A549 (cell line): ENCODE measurements around the gene IL12RB2. TPM values are rescaled to one million over a fixed set of nuclear protein-coding genes. Genes with fewer than 3 reads are reported as not detected.

Experiments
- ATAC-seq, 2 experiments: fragments of 200-7000 bp in 1 of 2; fragments of >200 bp in 1 of 2; cut with Nextera tagmentation in 1 of 2; cut with Tn5 transposase in 1 of 2; 3 replicates each; pipeline versions ENCODE4 v1.8.0 to v1.9.1; 2018 to 2020; ENCODE audit warnings: mild to moderate bottlenecking in 1 of 2, moderate library complexity in 1 of 2
- CTCF ChIA-PET: fragments of 300-600 bp; sonication (Branson Sonifier 250); formaldehyde crosslinking; extraction: SDS; loops from one replicate; lab custom pipeline; 2021; ENCODE audit warnings: antibody characterized with exemption, inconsistent platforms; lab: Yijun Ruan, JAX
- POLR2A ChIA-PET: fragments of 350-600 bp; formaldehyde crosslinking; extraction: SDS; loops from one replicate; lab custom pipeline; 2021; ENCODE audit warnings: antibody characterized with exemption, inconsistent platforms; lab: Yijun Ruan, JAX
- DNase-seq, 2 experiments: peaks; one replicate each; pipeline versions ENCODE4 v3.0.0 to v3.0.0-alpha.2; 2011 to 2016; ENCODE audit warnings: low read depth in 1 of 2, low spot score in 1 of 2
- FAIRE-seq: peaks from 2 replicates; lab custom pipeline; 2011; peaks lifted over from hg19 to GRCh38; lab: Jason Lieb, UNC
- H3K27ac ChIP-seq, 2 experiments: fragments of >200 bp; sonication (Bioruptor Twin); formaldehyde crosslinking; 3 replicates each; pipeline ENCODE4 v1.5.1; 2016 to 2017
- H3K4me1 ChIP-seq: fragments of >200 bp; sonication (Bioruptor Twin); formaldehyde crosslinking; 3 replicates; pipeline ENCODE4 v1.6.1; 2016
- H3K4me2 ChIP-seq: fragments of >200 bp; sonication (Bioruptor Twin); formaldehyde crosslinking; 3 replicates; pipeline ENCODE4 v1.6.1; 2016
- H3K4me3 ChIP-seq: fragments of >200 bp; sonication (Bioruptor Twin); formaldehyde crosslinking; 3 replicates; pipeline ENCODE4 v1.5.1; 2016
- H3K9me3 ChIP-seq: fragments of >200 bp; sonication (Bioruptor Twin); formaldehyde crosslinking; 3 replicates; pipeline ENCODE4 v1.6.1; 2016
- BHLHE40 ChIP-seq: IDR thresholded peaks from 2 replicates; pipeline ENCODE4 v1.6.1; 2012; ENCODE audit warnings: low read depth, low read length, inconsistent platforms
- CBX8 ChIP-seq: fragments of 200-600 bp; sonication (generic); IDR thresholded peaks from 2 replicates; pipeline ENCODE4 v1.6.1; 2016
- CEBPB ChIP-seq, 2 experiments: fragments of >200 bp in 1 of 2; sonication (Bioruptor Twin) in 1 of 2; formaldehyde crosslinking in 1 of 2; IDR thresholded peaks; 2 replicates each; pipeline ENCODE4 v1.6.1; 2012 to 2016
- ELK1 ChIP-seq: fragments of 150-350 bp; IDR thresholded peaks from 2 replicates; pipeline ENCODE4 v1.6.1; 2014; ENCODE audit warnings: low read depth, mild to moderate bottlenecking, low read length
- EP300 ChIP-seq, 2 experiments: fragments of >200 bp; sonication (Bioruptor Twin); formaldehyde crosslinking; IDR thresholded peaks; 2 replicates in 1 of 2; 3 replicates in 1 of 2; pipeline ENCODE4 v1.6.1; 2016 to 2017
- ESRRA ChIP-seq: fragments of 150-350 bp; IDR thresholded peaks from 2 replicates; pipeline ENCODE4 v1.6.1; 2014; ENCODE audit warnings: mild to moderate bottlenecking, low read length, borderline replicate concordance
- GATA3 ChIP-seq: IDR thresholded peaks from 2 replicates; pipeline ENCODE4 v1.6.1; 2012; ENCODE audit warnings: borderline replicate concordance
- HES2 ChIP-seq: fragments of >200 bp; sonication (Bioruptor Twin); formaldehyde crosslinking; IDR thresholded peaks from 2 replicates; pipeline ENCODE4 v1.6.1; 2016
- HEYL ChIP-seq: fragments of 250-450 bp; sonication (Bioruptor Pico); IDR thresholded peaks from 2 replicates; pipeline ENCODE4 v1.8.0; 2021; ENCODE audit warnings: mild to moderate bottlenecking, moderate library complexity
- HMGXB4 ChIP-seq: fragments of 250-450 bp; sonication (Bioruptor Pico); IDR thresholded peaks from 2 replicates; pipeline ENCODE4 v1.5.0; 2021; ENCODE audit warnings: mild to moderate bottlenecking, moderate library complexity, borderline replicate concordance
- HOXA7 ChIP-seq: fragments of 250-450 bp; sonication (Bioruptor Pico); IDR thresholded peaks from 2 replicates; pipeline ENCODE4 v1.5.0; 2020; ENCODE audit warnings: mild to moderate bottlenecking, moderate library complexity
- JUNB ChIP-seq: fragments of >200 bp; sonication (Bioruptor Twin); formaldehyde crosslinking; IDR thresholded peaks from 2 replicates; pipeline ENCODE4 v1.6.1; 2016
- MAFK ChIP-seq: fragments of 450-650 bp; IDR thresholded peaks from 2 replicates; pipeline ENCODE4 v1.6.1; 2014; ENCODE audit not compliant: partially characterized antibody
- MAX ChIP-seq: IDR thresholded peaks from 2 replicates; pipeline ENCODE4 v1.6.1; 2012
- MAZ ChIP-seq: fragments of 150-350 bp; IDR thresholded peaks from 2 replicates; pipeline ENCODE4 v1.6.1; 2014; ENCODE audit warnings: antibody characterized with exemption, low read depth, low read length, borderline replicate concordance
- NPAS2 ChIP-seq: fragments of 250-450 bp; sonication (Bioruptor Pico); IDR thresholded peaks from 2 replicates; pipeline ENCODE4 v1.8.0; 2022; ENCODE audit warnings: mild to moderate bottlenecking, moderate library complexity, borderline replicate concordance
- NR3C1 ChIP-seq: fragments of >200 bp; sonication (Bioruptor Twin); formaldehyde crosslinking; IDR thresholded peaks from 3 replicates; pipeline ENCODE4 v1.6.1; 2017
- PBX3 ChIP-seq: IDR thresholded peaks from 2 replicates; pipeline ENCODE4 v1.6.1; 2012
- POLR2A ChIP-seq: IDR thresholded peaks from 2 replicates; pipeline ENCODE4 v1.6.1; 2012; ENCODE audit warnings: mild to moderate bottlenecking, low read length
- POLR2AphosphoS2 ChIP-seq: conservative IDR thresholded peaks from 2 replicates; pipeline ENCODE4 v1.6.1; 2012; ENCODE audit warnings: low read length, improper control_type of control experiment, inconsistent platforms
- RCOR1 ChIP-seq: fragments of 150-350 bp; IDR thresholded peaks from 2 replicates; pipeline ENCODE4 v1.6.1; 2014; ENCODE audit warnings: antibody characterized with exemption, low read length, low read depth
- REST ChIP-seq: fragments of 200-600 bp; sonication (generic); IDR thresholded peaks from 2 replicates; pipeline ENCODE4 v1.6.1; 2016; ENCODE audit warnings: antibody characterized with exemption, mild to moderate bottlenecking, moderate library complexity
- SMC3 ChIP-seq: fragments of >200 bp; sonication (Bioruptor Twin); formaldehyde crosslinking; IDR thresholded peaks from 3 replicates; pipeline ENCODE4 v1.6.1; 2018; ENCODE audit warnings: inconsistent platforms
- SREBF2 ChIP-seq: fragments of 450-650 bp; IDR thresholded peaks from 2 replicates; pipeline ENCODE4 v1.6.1; 2014; ENCODE audit warnings: mild to moderate bottlenecking, moderate library complexity
- TFCP2L1 ChIP-seq: fragments of 250-450 bp; sonication (Bioruptor Pico); IDR thresholded peaks from 2 replicates; pipeline ENCODE4 v1.5.0; 2021; ENCODE audit warnings: mild to moderate bottlenecking
- ZFP36 ChIP-seq: fragments of 450-650 bp; IDR thresholded peaks from 2 replicates; pipeline ENCODE4 v1.6.1; 2014; ENCODE audit warnings: borderline replicate concordance; ENCODE audit not compliant: partially characterized antibody
- ZSCAN20 ChIP-seq: fragments of 250-450 bp; sonication (Bioruptor Pico); IDR thresholded peaks from 2 replicates; pipeline ENCODE4 v1.8.0; 2022; ENCODE audit warnings: mild to moderate bottlenecking, moderate library complexity
- WGBS: methylation state at CpG from one replicate; pipeline ENCODE4 v1.1.6; 2017; ENCODE audit errors: missing lambda C conversion rate; 5-methylcytosine and 5-hydroxymethylcytosine counted together
- polyA plus RNA-seq, 4 experiments: library from polyadenylated mRNA; depleted of rRNA in 3 of 4; stranded (reverse); fragments of >200 nt; fragmentation: RNase III in 1 of 4; extraction: RNeasy Plus Mini Kit Qiagen cat#74134 plus additional on column Dnase treatment in 1 of 4; gene quantifications; 2 replicates in 3 of 4; 3 replicates in 1 of 4; pipeline ENCODE4 v1.2.3, GENCODE V29; 2011 to 2017

IL12RB2 gene
- polyA plus RNA-seq, 2 of the 4 experiments (the other 2 are of a cell fraction): not detected

GRCh38 chr1:67261680-67262079 is 46.0 kb upstream of the IL12RB2 start:
- no peak for FAIRE-seq
- 6% methylated on average over 4 of the region's 4 CpGs for WGBS
- POLR2A ChIA-PET: no interaction called here
- no peaks in the 10 kb centered on the region for H3K9me3 ChIP-seq
- CTCF ChIA-PET: interaction anchor here (0.9 kb wide), 1 partner anchor 239 kb away, joined by 3 read pairs; no protein-coding TSS in a partner anchor
- no peak for TF ChIP-seq ELK1
- TF ChIP-seq MAFK: no peak
- no peak for TF ChIP-seq PBX3
- TF ChIP-seq HOXA7 (CRISPR knock-in tag): no peak
- TF ChIP-seq CBX8: no peak
- TF ChIP-seq ZFP36: no peak
- no peak for TF ChIP-seq CEBPB (IDR thresholded peaks at IDR 0.05)
- TF ChIP-seq, all 56 proteins: peak for 0
- Histone ChIP-seq H3K4me2 (no peak overlapping the region), H3K4me3 (no peak overlapping the region), H3K27ac (no peak overlapping the region), H3K4me1 (no peaks in the 10 kb centered on the region)
- DNase-seq (no peak), ATAC-seq (no peak)

GRCh38 chr1:67262735-67263134 is 44.9 kb upstream of the IL12RB2 start:
- Histone ChIP-seq H3K27ac (no peak overlapping the region), H3K4me3 (no peak overlapping the region), H3K9me3 (no peaks in the 10 kb centered on the region), H3K4me2 (no peak overlapping the region), H3K4me1 (no peaks in the 10 kb centered on the region)
- ChIA-PET CTCF (no interaction called here), POLR2A (no interaction called here)
- FAIRE-seq (no peak), DNase-seq (no peak), ATAC-seq (no peak)
- TF ChIP-seq BHLHE40 (no peak), MAFK (peak; percentile 67)
- WGBS: 33% methylated on average over 5 of the region's 5 CpGs

GRCh38 chr1:67264152-67264551 is 43.5 kb upstream of the IL12RB2 start:
- FAIRE-seq (no peak), ATAC-seq (no peak), DNase-seq (no peak)
- no peak overlapping the region for H3K4me2 ChIP-seq
- H3K4me3 ChIP-seq: no peak overlapping the region
- no peaks in the 10 kb centered on the region for H3K9me3 ChIP-seq
- H3K4me1 ChIP-seq: no peaks in the 10 kb centered on the region
- ChIA-PET CTCF (no interaction called here), POLR2A (no interaction called here)
- TF ChIP-seq BHLHE40: no peak
- TF ChIP-seq MAX: no peak
- no peak for TF ChIP-seq ESRRA
- no peak for TF ChIP-seq SMC3
- TF ChIP-seq JUNB: no peak
- TF ChIP-seq NR3C1: no peak
- TF ChIP-seq ZSCAN20 (CRISPR knock-in tag): no peak
- no peak for TF ChIP-seq POLR2A
- no peak for TF ChIP-seq REST
- no peak for TF ChIP-seq NPAS2 (CRISPR knock-in tag)
- TF ChIP-seq MAZ: no peak
- no peak for TF ChIP-seq SREBF2
- TF ChIP-seq RCOR1: no peak
- TF ChIP-seq HEYL (CRISPR knock-in tag): no peak
- TF ChIP-seq GATA3: no peak
- TF ChIP-seq HES2: no peak
- no peak for TF ChIP-seq HMGXB4
- no peak for TF ChIP-seq TFCP2L1 (CRISPR knock-in tag)
- TF ChIP-seq POLR2AphosphoS2: no peak
- no peak for TF ChIP-seq EP300 (IDR thresholded peaks at IDR 0.05)
- no peak overlapping the region for H3K27ac ChIP-seq
